GM12878 (cell line): Measurements from ENCODE around the gene IL36A. TPM values are rescaled to one million over a fixed set of nuclear protein-coding genes. Genes with fewer than 3 reads are reported as not detected.
A peak's percentile ranks its signal among the peaks of the same experiment; 100 is the strongest.

Source experiments
- ATAC-seq: fragments of 200-7000 bp; cut with Tn5 transposase; 3 replicates; pipeline ENCODE4 v1.9.1; 2020; ENCODE audit warnings: mild to moderate bottlenecking, moderate library complexity
- BruUV-seq: library from RNA; stranded (reverse); fragments of 400-500 nt; replicated peaks from 2 replicates; lab custom pipeline; 2021; lab: Mats Ljungman, UMichigan
- CTCF ChIA-PET: fragments of 300-600 bp; sonication (Branson Sonifier 250); formaldehyde crosslinking; extraction: SDS; loops from one replicate; lab custom pipeline; 2021; ENCODE audit warnings: inconsistent platforms; lab: Yijun Ruan, JAX
- POLR2A ChIA-PET: fragments of 350-600 bp; formaldehyde crosslinking; extraction: SDS; loops from one replicate; lab custom pipeline; 2021; ENCODE audit warnings: inconsistent platforms; lab: Charles Lee
- RAD21 ChIA-PET: fragments of 300-600 bp; sonication (Branson Sonifier 250); formaldehyde crosslinking; loops from one replicate; lab custom pipeline; 2023; ENCODE audit warnings: antibody characterized with exemption; ENCODE audit not compliant: unreplicated experiment; lab: Charles Lee
- SMC1A ChIA-PET: fragments of 300-600 bp; sonication (Branson Sonifier 250); formaldehyde crosslinking; loops from one replicate; lab custom pipeline; 2023; ENCODE audit not compliant: unreplicated experiment, uncharacterized antibody; lab: Charles Lee
- DNase-seq: peaks from one replicate; pipeline ENCODE4 v3.0.0-alpha.2; 2011; ENCODE audit warnings: low read depth, low spot score
- FAIRE-seq: peaks from 3 replicates; lab custom pipeline; 2011; peaks lifted over from hg19 to GRCh38; lab: Jason Lieb, UNC
- H2AFZ ChIP-seq: 2 replicates; pipeline ENCODE4 v1.6.0; 2011; ENCODE audit warnings: low read depth, low read length, control low read depth; ENCODE audit not compliant: control insufficient read depth
- H3K27ac ChIP-seq: 2 replicates; pipeline ENCODE4 v1.5.1; 2011; ENCODE audit warnings: control low read depth; ENCODE audit not compliant: control insufficient read depth, insufficient read depth
- H3K27me3 ChIP-seq, 2 experiments: replicated peaks in 1 of 2; 2 replicates each; pipeline versions ENCODE4 v1.6.0 to v1.6.1; 2011; ENCODE audit warnings: low read length in 1 of 2; ENCODE audit not compliant: control insufficient read depth in 2 of 2, insufficient read depth in 2 of 2
- H3K36me3 ChIP-seq, 2 experiments: 2 replicates each; pipeline ENCODE4 v1.5.1; 2011; ENCODE audit warnings: low read length in 1 of 2; ENCODE audit not compliant: control insufficient read depth in 2 of 2, insufficient read depth in 2 of 2
- H3K4me1 ChIP-seq: 2 replicates; pipeline ENCODE4 v1.6.1; 2011; ENCODE audit warnings: mild to moderate bottlenecking, low read length, moderate library complexity, mixed read lengths; ENCODE audit not compliant: control insufficient read depth, insufficient read depth
- H3K4me2 ChIP-seq: 2 replicates; pipeline ENCODE4 v1.6.0; 2011; ENCODE audit warnings: control low read depth; ENCODE audit not compliant: control insufficient read depth, insufficient read depth
- H3K4me3 ChIP-seq: fragments of 200-600 bp; sonication (generic); 2 replicates; pipeline ENCODE4 v1.5.1; 2016
- H3K79me2 ChIP-seq: 2 replicates; pipeline ENCODE4 v1.6.0; 2011; ENCODE audit warnings: low read length; ENCODE audit not compliant: control insufficient read depth, insufficient read depth
- H3K9ac ChIP-seq: 2 replicates; pipeline ENCODE4 v1.8.0; 2011; ENCODE audit warnings: low read length, control low read depth, mixed read lengths; ENCODE audit not compliant: control insufficient read depth, insufficient read depth
- H3K9me3 ChIP-seq: replicated peaks from 3 replicates; pipeline ENCODE4 v1.5.1; 2011; ENCODE audit warnings: mild to moderate bottlenecking, low read length; ENCODE audit not compliant: control insufficient read depth, insufficient read depth
- H4K20me1 ChIP-seq: 2 replicates; pipeline ENCODE4 v1.6.0; 2011; ENCODE audit not compliant: control insufficient read depth, insufficient read depth
- ASH2L ChIP-seq: fragments of 300-600, 200-600 bp; sonication (generic); IDR thresholded peaks from 2 replicates; pipeline ENCODE4 v1.6.1; 2017; ENCODE audit warnings: low read depth, mild to moderate bottlenecking, borderline replicate concordance
- BHLHE40 ChIP-seq, 2 experiments: fragments of 450-650 bp in 1 of 2; IDR thresholded peaks; 2 replicates each; pipeline ENCODE4 v1.6.1; 2011 to 2017; ENCODE audit warnings: low read depth in 2 of 2, borderline replicate concordance in 1 of 2, improper control_type of control experiment in 1 of 2, low read length in 1 of 2, mild to moderate bottlenecking in 1 of 2
- FOXM1 ChIP-seq: IDR thresholded peaks from 2 replicates; pipeline ENCODE4 v1.6.1; 2012; ENCODE audit warnings: low read depth, mild to moderate bottlenecking, inconsistent platforms, low read length, moderate library complexity
- NFIC ChIP-seq: IDR thresholded peaks from 2 replicates; pipeline ENCODE4 v1.6.1; 2012; ENCODE audit warnings: low read depth, mild to moderate bottlenecking, inconsistent platforms, low read length, moderate library complexity
- NFYB ChIP-seq: IDR thresholded peaks from 2 replicates; pipeline ENCODE4 v1.6.1; 2011; ENCODE audit warnings: low read depth, mild to moderate bottlenecking, low read length, improper control_type of control experiment, moderate library complexity; ENCODE audit not compliant: insufficient read depth
- RELA ChIP-seq: fragments of 450-650 bp; IDR thresholded peaks from 2 replicates; pipeline ENCODE4 v1.8.0; 2014; ENCODE audit warnings: borderline replicate concordance; ENCODE audit not compliant: partially characterized antibody
- SPI1 ChIP-seq: IDR thresholded peaks from 2 replicates; pipeline ENCODE4 v1.6.1; 2011; ENCODE audit warnings: low read depth, mild to moderate bottlenecking, low read length, moderate library complexity, borderline replicate concordance; ENCODE audit not compliant: insufficient read depth
- SREBF1 ChIP-seq: IDR thresholded peaks from 2 replicates; pipeline ENCODE4 v1.6.1; 2012; ENCODE audit warnings: mild to moderate bottlenecking, low read length
- STAT1 ChIP-seq: fragments of 450-650 bp; conservative IDR thresholded peaks from 2 replicates; pipeline ENCODE4 v1.6.1; 2014; ENCODE audit warnings: antibody characterized with exemption, mild to moderate bottlenecking
- TCF7 ChIP-seq: IDR thresholded peaks from 2 replicates; pipeline ENCODE4 v1.6.1; 2014; ENCODE audit warnings: antibody characterized with exemption, borderline replicate concordance
- ZNF207 ChIP-seq: fragments of 450-650 bp; IDR thresholded peaks from 2 replicates; pipeline ENCODE4 v1.6.1; 2014; ENCODE audit warnings: antibody characterized with exemption, mild to moderate bottlenecking, borderline replicate concordance
- WGBS: methylation state at CpG from one replicate; pipeline ENCODE4 v1.1.6; 2016; ENCODE audit warnings: low lambda C conversion rate; ENCODE audit not compliant: insufficient replicate concordance, insufficient coverage; ENCODE audit errors: missing lambda C conversion rate; 5-methylcytosine and 5-hydroxymethylcytosine counted together
- in situ Hi-C: fragments of 300-500 bp; cut with MboI; formaldehyde crosslinking; loops from 9 replicates; pipeline ENCODE4 v1.14.3; 2018; ENCODE audit warnings: mixed read lengths
- intact Hi-C: fragments of 100-400 bp; cut with micrococcal nuclease; formaldehyde crosslinking; loops from one replicate; pipeline ENCODE4 v1.14.2; 2022; ENCODE audit not compliant: unreplicated experiment
- polyA plus RNA-seq, 11 experiments: library from polyadenylated mRNA; depleted of rRNA in 4 of 11; unstranded in 6 of 11; stranded (reverse) in 5 of 11; fragments of >200 nt; fragmentation: Nextera tagmentation in 4 of 11; fragmentation: Illumina TruSeq in 1 of 11; extraction: Ambion mirVana in 4 of 11; extraction: Trizol in 1 of 11; gene quantifications; 1 replicate in 1 of 11; 2 replicates in 10 of 11; pipeline versions ENCODE4 v1.2.1 to v1.2.3, GENCODE V29; 2011 to 2016; ENCODE audit warnings: inconsistent platforms in 2 of 11, missing spikeins in 2 of 11, low read depth in 1 of 11
- total RNA-seq, 4 experiments: library from RNA; depleted of rRNA in 3 of 4; stranded (reverse); fragments of >200 nt in 3 of 4; fragmentation: Illumina TruSeq in 1 of 4; extraction: Trizol in 1 of 4; gene quantifications; 2 replicates each; pipeline versions ENCODE4 v1.2.1 to v1.2.3, GENCODE V29; 2013 to 2021
- TF ChIP-seq, protein P1 (sequence below): IDR thresholded peaks from 2 replicates; pipeline ENCODE4 v1.6.1; 2011; ENCODE audit warnings: low read depth, low read length, improper control_type of control experiment, borderline replicate concordance
- TF ChIP-seq, protein P2 (sequence below): fragments of 450-650 bp; IDR thresholded peaks from 2 replicates; pipeline ENCODE4 v1.6.1; 2017; ENCODE audit warnings: borderline replicate concordance
- TF ChIP-seq, protein P3 (sequence below), 3 experiments: IDR thresholded peaks in 2 of 3; conservative IDR thresholded peaks in 1 of 3; 2 replicates each; pipeline ENCODE4 v1.5.1; 2011; ENCODE audit warnings: low read depth in 3 of 3, low read length in 3 of 3, mild to moderate bottlenecking in 3 of 3, control low read depth in 2 of 3, moderate library complexity in 2 of 3, inconsistent platforms in 1 of 3, mixed read lengths in 1 of 3; ENCODE audit not compliant: control insufficient read depth in 2 of 3, insufficient read depth in 1 of 3; ENCODE audit errors: extremely low read depth in 1 of 3

IL36A gene
- total and polyA plus RNA-seq, 10 of the 15 experiments (the other 5 are each of a cell fraction or from before 2014, with no cell fraction given) = not detected

DNA sequence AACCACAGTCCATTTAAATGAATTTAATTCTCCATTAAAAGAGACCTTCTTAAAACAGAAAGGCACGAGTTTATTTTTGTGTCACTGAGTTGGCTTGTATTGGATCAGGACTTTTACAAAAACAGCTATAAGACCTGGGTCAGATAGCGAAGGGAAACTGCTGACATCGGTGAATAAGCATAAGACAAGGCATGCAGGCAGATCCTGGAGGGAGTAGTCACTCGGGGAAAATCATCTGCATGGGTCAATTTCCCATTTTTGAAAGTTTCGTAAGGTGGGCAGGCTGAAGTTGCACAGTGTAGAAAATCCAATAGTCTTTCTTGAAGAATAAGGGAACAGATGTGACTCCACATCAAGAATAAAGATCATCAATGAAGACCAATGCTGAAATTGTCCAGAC is 34.5 kb downstream of the IL36A start (continued):
- TF ChIP-seq, protein P1, sequence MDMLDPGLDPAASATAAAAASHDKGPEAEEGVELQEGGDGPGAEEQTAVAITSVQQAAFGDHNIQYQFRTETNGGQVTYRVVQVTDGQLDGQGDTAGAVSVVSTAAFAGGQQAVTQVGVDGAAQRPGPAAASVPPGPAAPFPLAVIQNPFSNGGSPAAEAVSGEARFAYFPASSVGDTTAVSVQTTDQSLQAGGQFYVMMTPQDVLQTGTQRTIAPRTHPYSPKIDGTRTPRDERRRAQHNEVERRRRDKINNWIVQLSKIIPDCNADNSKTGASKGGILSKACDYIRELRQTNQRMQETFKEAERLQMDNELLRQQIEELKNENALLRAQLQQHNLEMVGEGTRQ = no peak
- TF ChIP-seq STAT1 (no peak), FOXM1 (no peak), TCF7 (no peak), RELA (no peak), SREBF1 (no peak)

DNA sequence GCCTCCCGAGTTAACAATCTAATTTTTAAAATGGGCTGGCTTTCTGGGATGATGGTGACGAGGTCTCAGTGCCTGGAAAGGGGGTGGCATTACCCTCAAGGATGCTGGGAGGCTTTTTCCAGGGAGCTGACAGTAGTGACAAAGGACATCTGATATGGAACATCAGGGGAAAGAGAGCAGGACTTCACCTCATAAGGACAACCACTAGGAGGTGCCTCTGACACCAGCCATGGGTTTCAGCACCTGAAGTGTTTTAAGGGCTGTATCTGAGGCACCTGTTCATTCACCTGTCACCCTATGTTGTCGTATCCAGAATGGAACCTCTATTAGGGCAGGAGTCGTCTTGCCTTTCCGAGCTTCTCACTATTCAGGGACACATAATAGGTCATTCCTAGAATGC is 36.6 kb downstream of the IL36A start:
- H3K9me3 ChIP-seq = no peaks in the 10 kb centered on the region
- TF ChIP-seq SPI1 = no peak
- TF ChIP-seq, protein P2, sequence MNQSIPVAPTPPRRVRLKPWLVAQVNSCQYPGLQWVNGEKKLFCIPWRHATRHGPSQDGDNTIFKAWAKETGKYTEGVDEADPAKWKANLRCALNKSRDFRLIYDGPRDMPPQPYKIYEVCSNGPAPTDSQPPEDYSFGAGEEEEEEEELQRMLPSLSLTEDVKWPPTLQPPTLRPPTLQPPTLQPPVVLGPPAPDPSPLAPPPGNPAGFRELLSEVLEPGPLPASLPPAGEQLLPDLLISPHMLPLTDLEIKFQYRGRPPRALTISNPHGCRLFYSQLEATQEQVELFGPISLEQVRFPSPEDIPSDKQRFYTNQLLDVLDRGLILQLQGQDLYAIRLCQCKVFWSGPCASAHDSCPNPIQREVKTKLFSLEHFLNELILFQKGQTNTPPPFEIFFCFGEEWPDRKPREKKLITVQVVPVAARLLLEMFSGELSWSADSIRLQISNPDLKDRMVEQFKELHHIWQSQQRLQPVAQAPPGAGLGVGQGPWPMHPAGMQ = no peak
- TF ChIP-seq ZNF207 = no peak
- TF ChIP-seq NFYB = no peak
- TF ChIP-seq ASH2L = no peak
- no peak for TF ChIP-seq BHLHE40 (IDR thresholded peaks at IDR 0.05; ENCODE audit: borderline replicate concordance in 1 of 2, low read depth in 2 of 2, low read length in 1 of 2)
- TF ChIP-seq, protein P3, sequence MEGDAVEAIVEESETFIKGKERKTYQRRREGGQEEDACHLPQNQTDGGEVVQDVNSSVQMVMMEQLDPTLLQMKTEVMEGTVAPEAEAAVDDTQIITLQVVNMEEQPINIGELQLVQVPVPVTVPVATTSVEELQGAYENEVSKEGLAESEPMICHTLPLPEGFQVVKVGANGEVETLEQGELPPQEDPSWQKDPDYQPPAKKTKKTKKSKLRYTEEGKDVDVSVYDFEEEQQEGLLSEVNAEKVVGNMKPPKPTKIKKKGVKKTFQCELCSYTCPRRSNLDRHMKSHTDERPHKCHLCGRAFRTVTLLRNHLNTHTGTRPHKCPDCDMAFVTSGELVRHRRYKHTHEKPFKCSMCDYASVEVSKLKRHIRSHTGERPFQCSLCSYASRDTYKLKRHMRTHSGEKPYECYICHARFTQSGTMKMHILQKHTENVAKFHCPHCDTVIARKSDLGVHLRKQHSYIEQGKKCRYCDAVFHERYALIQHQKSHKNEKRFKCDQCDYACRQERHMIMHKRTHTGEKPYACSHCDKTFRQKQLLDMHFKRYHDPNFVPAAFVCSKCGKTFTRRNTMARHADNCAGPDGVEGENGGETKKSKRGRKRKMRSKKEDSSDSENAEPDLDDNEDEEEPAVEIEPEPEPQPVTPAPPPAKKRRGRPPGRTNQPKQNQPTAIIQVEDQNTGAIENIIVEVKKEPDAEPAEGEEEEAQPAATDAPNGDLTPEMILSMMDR (IDR thresholded peaks at IDR 0.05 in 2 of 3, conservative IDR thresholded peaks at IDR 0.05 in 1 of 3; ENCODE audit: control insufficient read depth in 2 of 3, extremely low read depth in 1 of 3, insufficient read depth in 1 of 3, low read depth in 3 of 3, low read length in 3 of 3) = peak in 1 of 3 experiments; percentile 18; a peak in 1 of 6 replicates
- TF ChIP-seq NFIC = no peak
- DNase-seq (no peak), ATAC-seq (no peak), FAIRE-seq (no peak)
- H3K4me1 ChIP-seq = no peaks in the 10 kb centered on the region
- H3K79me2 ChIP-seq = no peaks in the 10 kb centered on the region
- no peak overlapping the region for H3K9ac ChIP-seq
- H2AFZ ChIP-seq = no peak overlapping the region
- BruUV-seq = no TSS peak
- RAD21 ChIA-PET = no interaction called here
- no peak overlapping the region for H3K4me3 ChIP-seq
- CTCF ChIA-PET = no interaction called here
- SMC1A ChIA-PET = no interaction called here
- H3K27me3 ChIP-seq = peaks cover 0 to 1% of the 10 kb centered on the region in 2 experiments; a peak in 1 of 4 replicates
- POLR2A ChIA-PET = no interaction called here
- no peak overlapping the region for H3K27ac ChIP-seq
- in situ Hi-C loops (no loop called here), intact Hi-C loops (no loop called here)
- no peaks in the 10 kb centered on the region for H4K20me1 ChIP-seq
- no peaks in the 10 kb centered on the region for H3K36me3 ChIP-seq
- WGBS = 5% methylated on average over 5 of the region's 5 CpGs
- no peak overlapping the region for H3K4me2 ChIP-seq
